C4-2B (cell line): ENCODE measurements around the gene GPR25.

Source experiments
- H3K27ac ChIP-seq: fragments of 450-650 bp; 2 replicates; pipeline ENCODE4 v1.5.1; 2017
- CTCF ChIP-seq: fragments of 450-650 bp; conservative IDR thresholded peaks from 2 replicates; pipeline ENCODE4 v1.5.1; 2017; ENCODE audit warnings: mild to moderate bottlenecking
- ZFX ChIP-seq: fragments of 450-650 bp; IDR thresholded peaks from 2 replicates; pipeline ENCODE4 v1.6.1; 2017

The GPR25 gene

GRCh38 chr1:200918006-200918405 is 45.2 kb downstream of the GPR25 start:
- H3K27ac ChIP-seq = no peak overlapping the region
- TF ChIP-seq ZFX (no peak), CTCF (no peak)

GRCh38 chr1:200919386-200919785 is 46.6 kb downstream of the GPR25 start:
- no peak for TF ChIP-seq CTCF
- TF ChIP-seq ZFX = no peak
- H3K27ac ChIP-seq = no peak overlapping the region

GRCh38 chr1:200921571-200922110 is 48.9 kb downstream of the GPR25 start:
- H3K27ac ChIP-seq = no peak overlapping the region
- TF ChIP-seq ZFX = no peak
- no peak for TF ChIP-seq CTCF

- no peak for TF ChIP-seq ZFX
- H3K27ac ChIP-seq = no peak overlapping the region
Measured at GRCh38 chr1:200922406-200922805, 49.6 kb downstream of the GPR25 start.

GRCh38 chr1:200923601-200924000 is 50.8 kb downstream of the GPR25 start:
- no peak for TF ChIP-seq ZFX
- TF ChIP-seq CTCF = no peak
- no peak overlapping the region for H3K27ac ChIP-seq
